GM19438 (cell line): Measurements from ENCODE around the gene LIMA1.
"Not testable (repeated sequence)": the region's sequence is repeated elsewhere in the genome, so short reads cannot be mapped to it uniquely, and the experiment has no call there.

Experiments used
- ATAC-seq: cut with Tn5 transposase; IDR thresholded peaks from one replicate; pipeline ENCODE4 v1.9.1; 2021; ENCODE audit warnings: low read depth; ENCODE audit not compliant: unreplicated experiment

LIMA1 gene

DNA sequence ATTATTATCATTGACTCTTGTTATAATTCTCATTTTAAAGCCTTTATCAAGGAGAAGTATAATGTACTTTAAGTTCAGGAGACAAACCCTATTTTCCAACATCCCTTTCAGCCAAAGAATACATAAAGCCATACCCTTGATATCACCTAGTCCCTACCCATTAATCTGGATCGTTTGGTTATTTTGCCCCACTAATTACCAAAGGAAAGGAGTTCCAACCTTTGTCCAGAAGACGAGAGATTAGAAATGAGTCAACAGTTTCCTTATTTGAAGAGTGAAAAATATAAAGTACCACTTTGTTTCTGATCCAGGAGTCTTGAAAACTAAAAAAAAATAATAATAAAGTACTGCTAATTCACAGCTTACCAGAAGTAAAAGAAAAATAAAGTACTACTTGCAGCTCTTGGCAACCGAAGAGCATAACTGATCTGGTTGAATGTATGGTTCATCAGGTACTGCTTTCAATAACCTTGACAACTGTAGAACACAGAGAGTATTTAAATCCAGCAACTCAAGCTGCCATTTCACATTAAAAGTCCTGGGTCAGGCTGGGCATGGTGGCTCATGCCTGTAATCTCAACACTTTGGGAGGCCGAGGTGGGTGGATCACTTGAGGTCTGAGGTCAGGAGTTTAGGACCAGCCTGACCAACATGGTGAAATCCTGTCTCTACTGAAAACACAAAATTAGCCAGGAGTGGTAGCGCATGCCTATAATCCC is 33.7 kb downstream of the LIMA1 start:
- no peak for ATAC-seq

DNA sequence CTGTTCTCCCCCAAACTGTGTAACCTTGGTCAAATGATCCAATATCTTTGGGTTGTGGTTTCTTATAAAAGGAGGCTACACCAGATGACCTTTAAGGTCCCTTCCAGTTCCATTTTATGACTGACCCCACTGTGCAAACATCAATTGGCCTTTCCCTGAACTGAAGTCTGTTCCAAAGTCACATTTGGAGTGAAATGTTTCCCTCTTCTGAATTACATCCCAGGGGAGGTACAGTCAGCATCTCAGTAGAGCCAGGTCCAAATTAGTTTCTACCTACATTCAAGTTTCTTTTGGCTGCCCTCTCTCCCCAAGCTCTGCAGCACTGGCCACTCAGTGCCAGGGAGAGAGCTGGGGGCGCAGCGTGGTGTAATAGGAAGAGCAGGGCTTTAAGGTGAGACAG is 34.4 kb downstream of the LIMA1 start:
- ATAC-seq: no peak

GRCh38 chr12:50248411-50248810 is 34.9 kb downstream of the LIMA1 start:
- ATAC-seq: no peak

GRCh38 chr12:50247665-50248064 is 35.7 kb downstream of the LIMA1 start:
- ATAC-seq: not testable (repeated sequence)

- no peak for ATAC-seq
Observed at GRCh38 chr12:50246873-50247612, 36.3 kb downstream of the LIMA1 start.

DNA sequence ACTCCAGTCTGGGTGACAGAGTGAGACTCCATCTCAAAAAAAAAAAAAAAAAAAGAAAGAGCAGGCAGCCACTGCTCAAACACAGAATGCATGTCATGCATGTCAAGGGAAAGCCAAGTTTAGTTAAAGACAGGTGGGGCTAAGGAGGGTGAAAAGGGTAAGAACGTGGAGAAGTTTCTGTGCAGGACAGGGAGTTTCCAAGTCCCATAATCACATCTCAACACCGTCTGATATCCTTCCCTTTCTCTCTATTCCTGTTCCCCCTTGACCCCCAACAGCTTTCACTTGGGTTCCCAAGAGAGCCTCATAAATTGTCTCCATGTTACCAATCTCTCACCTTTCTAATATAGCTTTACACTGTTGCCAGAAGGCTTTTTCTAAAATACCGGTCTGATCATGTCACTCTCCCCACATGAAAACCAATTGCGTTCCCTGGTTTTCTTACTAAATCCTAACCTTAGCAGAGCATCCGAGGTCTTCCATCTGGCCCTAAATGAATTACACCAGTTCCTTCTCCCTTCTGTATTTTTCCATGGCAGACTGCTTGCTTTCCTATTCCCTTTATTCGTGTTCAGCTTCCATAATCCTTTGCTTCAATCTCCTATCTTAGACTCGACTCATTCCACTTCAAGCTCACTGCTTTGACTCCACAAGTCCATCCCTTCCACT is 37.0 kb downstream of the LIMA1 start:
- no peak for ATAC-seq

GRCh38 chr12:50243507-50243906 is 39.8 kb downstream of the LIMA1 start:
- no peak for ATAC-seq

GRCh38 chr12:50242751-50243191 is 40.5 kb downstream of the LIMA1 start:
- ATAC-seq: no peak

GRCh38 chr12:50241178-50241577 is 42.1 kb downstream of the LIMA1 start:
- no peak for ATAC-seq

GRCh38 chr12:50240792-50241114 is 42.6 kb downstream of the LIMA1 start:
- ATAC-seq: no peak

DNA sequence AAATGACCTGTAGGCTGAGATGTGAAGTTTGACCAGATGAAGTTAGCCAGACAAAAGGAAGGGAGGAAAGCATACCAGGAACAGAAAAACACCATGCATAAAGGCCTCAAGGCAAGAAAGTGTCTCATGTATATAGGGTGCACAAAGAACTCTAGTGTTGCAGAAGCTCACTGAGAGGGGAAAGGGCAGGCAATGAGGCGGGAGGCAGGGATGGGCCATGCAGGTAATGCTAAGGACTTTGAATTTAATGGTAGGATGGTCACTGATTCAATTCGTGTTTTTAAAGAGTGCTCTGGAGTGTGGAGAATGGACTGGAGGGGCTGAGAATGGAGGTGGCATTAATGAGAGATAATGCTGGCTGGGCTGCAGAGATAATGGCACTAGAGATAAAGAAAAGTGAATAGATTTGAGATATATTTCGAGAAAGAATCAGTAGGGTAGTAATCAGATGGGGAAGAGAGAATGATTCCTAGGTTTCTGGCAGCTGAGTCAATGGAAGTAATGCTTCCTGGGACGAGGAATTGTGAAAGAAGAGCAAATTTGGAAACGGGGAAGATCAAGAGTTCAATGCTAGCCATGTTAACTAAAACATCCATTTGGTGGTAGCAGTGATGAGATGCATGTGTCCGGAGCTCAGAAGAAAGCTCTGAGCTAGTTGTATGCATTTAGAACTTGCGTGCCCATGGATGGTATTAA is 43.1 kb downstream of the LIMA1 start:
- ATAC-seq: no peak

DNA sequence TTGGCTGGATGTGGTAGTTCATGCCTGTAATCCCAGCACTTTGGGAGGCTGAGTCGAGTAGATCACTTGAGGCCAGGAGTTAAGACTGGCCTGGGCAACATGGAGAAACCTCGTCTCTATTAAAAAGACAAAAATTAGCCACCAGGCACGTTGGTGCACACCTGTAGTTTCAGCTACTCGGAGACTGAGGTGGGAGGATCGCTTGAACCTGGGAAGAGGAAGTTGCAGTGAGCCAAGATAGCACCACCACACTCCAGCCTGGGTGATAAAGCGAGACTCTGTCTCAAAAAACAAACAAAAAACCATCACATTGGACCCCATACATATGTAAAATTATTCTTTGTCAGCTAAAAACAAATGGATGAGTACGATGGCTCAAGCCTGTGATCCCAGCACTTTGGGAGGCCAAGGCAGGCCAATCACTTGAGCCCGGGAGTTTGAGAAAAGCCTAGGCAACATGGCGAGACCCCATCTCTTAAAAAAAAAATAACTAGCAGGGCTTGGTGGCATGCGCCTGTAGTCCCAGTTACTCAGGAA is 43.9 kb downstream of the LIMA1 start:
- ATAC-seq: no peak

GRCh38 chr12:50234347-50234746 is 49.0 kb downstream of the LIMA1 start:
- no peak for ATAC-seq

GRCh38 chr12:50232771-50233209 is 50.5 kb downstream of the LIMA1 start:
- ATAC-seq: no peak

DNA sequence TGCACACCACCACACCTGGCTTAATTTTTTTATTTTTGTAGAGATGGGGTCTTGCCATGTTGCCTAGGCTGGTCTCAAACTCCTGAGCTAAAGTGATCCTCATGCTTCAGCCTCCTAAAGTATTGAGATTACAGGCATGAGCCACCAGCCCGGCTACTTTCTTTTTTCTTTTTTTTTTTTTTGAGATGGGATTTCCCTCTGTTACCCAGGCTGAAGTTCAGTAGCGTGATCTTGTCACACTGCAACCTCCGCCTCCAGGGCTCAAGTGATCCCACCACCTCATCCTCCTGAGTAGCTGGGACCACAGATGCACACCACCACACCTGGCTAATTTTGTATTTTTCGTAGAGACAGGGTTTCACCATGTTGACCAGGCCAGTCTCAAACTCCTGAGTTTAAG is 51.1 kb downstream of the LIMA1 start:
- ATAC-seq: no peak

GRCh38 chr12:50231346-50231745 is 52.0 kb downstream of the LIMA1 start:
- no peak for ATAC-seq

GRCh38 chr12:50230217-50230616 is 53.1 kb downstream of the LIMA1 start:
- ATAC-seq: no peak

DNA sequence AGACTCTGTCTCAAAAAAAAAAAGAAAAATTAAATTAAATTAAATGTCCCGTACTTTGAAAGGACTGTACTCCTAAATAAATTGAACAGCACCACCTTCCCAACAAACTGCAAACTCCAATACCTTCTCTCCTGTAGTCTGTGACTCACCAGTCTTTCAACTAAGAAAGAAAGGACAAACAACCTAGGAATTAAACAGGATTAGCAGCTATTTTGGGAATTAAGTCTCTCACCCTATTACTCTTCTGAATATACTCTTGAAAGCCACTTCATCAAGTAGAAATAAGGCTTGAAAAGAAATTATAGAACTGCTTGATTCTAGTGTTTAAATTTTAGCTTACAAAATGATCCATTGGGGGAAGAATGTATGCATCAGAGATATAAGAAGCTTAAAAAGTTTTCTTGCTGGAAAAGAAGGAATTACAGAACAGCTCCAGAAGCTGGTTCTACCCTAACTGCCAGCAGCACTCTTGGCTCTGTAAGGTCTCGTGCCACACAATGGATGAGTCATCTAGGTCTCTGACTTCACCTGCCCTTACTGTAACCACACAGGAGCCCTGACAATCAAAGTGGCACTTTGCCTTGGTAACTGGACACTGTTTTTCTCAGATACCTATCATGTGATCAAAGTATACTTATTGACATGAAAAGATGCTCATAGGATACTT is 59.2 kb downstream of the LIMA1 start:
- no peak for ATAC-seq

GRCh38 chr12:50222275-50222783 is 61.0 kb downstream of the LIMA1 start:
- peak; percentile 51 for ATAC-seq
